Endothelial cell of umbilical vein (primary cell): Measurements from ENCODE around the gene TLX1. TPM values are rescaled to one million over a fixed set of nuclear protein-coding genes. Genes with fewer than 3 reads are reported as not detected.

Experiments used
- BruUV-seq: library from RNA; stranded (reverse); fragments of 400-500 nt; replicated peaks from 2 replicates; lab custom pipeline; 2021; lab: Mats Ljungman, UMichigan
- CTCF ChIA-PET: fragments of 300-600, 350-600 bp; sonication (Branson Sonifier 250); formaldehyde crosslinking; loops from one replicate; lab custom pipeline; 2021; ENCODE audit warnings: antibody characterized with exemption, inconsistent platforms; lab: Charles Lee
- POLR2A ChIA-PET: fragments of 300-600, 350-600 bp; sonication (Branson Sonifier 250); formaldehyde crosslinking; loops from one replicate; lab custom pipeline; 2021; ENCODE audit warnings: antibody characterized with exemption, inconsistent platforms; lab: Charles Lee
- DNase-seq: peaks from one replicate; pipeline ENCODE4 v3.0.0-alpha.2; 2011; ENCODE audit warnings: low read depth, low spot score
- FAIRE-seq: peaks from 2 replicates; lab custom pipeline; 2011; peaks lifted over from hg19 to GRCh38; lab: Jason Lieb, UNC
- H2AFZ ChIP-seq: 2 replicates; pipeline ENCODE4 v1.6.0; 2012; ENCODE audit warnings: low read depth, low read length, control low read depth, inconsistent platforms
- H3K27ac ChIP-seq: 2 replicates; pipeline ENCODE4 v1.5.1; 2011; ENCODE audit warnings: low read depth, mild to moderate bottlenecking, control low read depth, low read length, moderate library complexity; ENCODE audit not compliant: insufficient read depth
- H3K27me3 ChIP-seq, 2 experiments: 2 replicates each; pipeline versions ENCODE4 v1.6.0 to v1.6.1; 2011; ENCODE audit warnings: low read length in 2 of 2, mixed read lengths in 1 of 2; ENCODE audit not compliant: control insufficient read depth in 2 of 2, insufficient read depth in 2 of 2
- H3K36me3 ChIP-seq, 2 experiments: 2 replicates in 1 of 2; 3 replicates in 1 of 2; pipeline ENCODE4 v1.5.1; 2011; ENCODE audit warnings: low read length in 2 of 2, mild to moderate bottlenecking in 1 of 2, moderate library complexity in 1 of 2; ENCODE audit not compliant: control insufficient read depth in 2 of 2, insufficient read depth in 2 of 2; ENCODE audit errors: extremely low read depth in 1 of 2
- H3K4me1 ChIP-seq: 3 replicates; pipeline ENCODE4 v1.5.1; 2011; ENCODE audit warnings: mild to moderate bottlenecking, low read length; ENCODE audit not compliant: control insufficient read depth, insufficient read depth; ENCODE audit errors: extremely low read depth
- H3K4me2 ChIP-seq: 2 replicates; pipeline ENCODE4 v1.6.1; 2011; ENCODE audit warnings: low read length, control low read depth, mixed read lengths; ENCODE audit not compliant: insufficient read depth
- H3K4me3 ChIP-seq, 3 experiments: fragments of 200-600 bp in 1 of 3; sonication (generic), shearing (Covaris generic) in 1 of 3; replicated peaks in 1 of 3; 2 replicates each; pipeline ENCODE4 v1.5.1; 2011 to 2016; ENCODE audit warnings: control low read depth in 3 of 3, low read length in 3 of 3, mild to moderate bottlenecking in 2 of 3, inconsistent platforms in 1 of 3, low read depth in 1 of 3, moderate library complexity in 1 of 3; ENCODE audit not compliant: insufficient read depth in 1 of 3
- H3K79me2 ChIP-seq: 2 replicates; pipeline ENCODE4 v1.6.0; 2012; ENCODE audit warnings: low read length, inconsistent platforms; ENCODE audit not compliant: control insufficient read depth, insufficient read depth
- H3K9ac ChIP-seq: replicated peaks from 2 replicates; pipeline ENCODE3; 2011; ENCODE audit warnings: low read length, control low read depth; ENCODE audit not compliant: insufficient read depth; ENCODE audit errors: extremely low read depth
- H3K9me1 ChIP-seq: replicated peaks from 3 replicates; pipeline ENCODE4 v1.6.0; 2011; ENCODE audit warnings: mild to moderate bottlenecking, low read length; ENCODE audit not compliant: control insufficient read depth, insufficient read depth; ENCODE audit errors: extremely low read depth
- H3K9me3 ChIP-seq: replicated peaks from 2 replicates; pipeline ENCODE4 v1.5.1; 2012; ENCODE audit warnings: low read length, inconsistent platforms; ENCODE audit not compliant: control insufficient read depth, insufficient read depth
- H4K20me1 ChIP-seq: replicated peaks from 2 replicates; pipeline ENCODE3; 2011; ENCODE audit warnings: mild to moderate bottlenecking, low read length; ENCODE audit not compliant: control insufficient read depth, insufficient read depth; ENCODE audit errors: extremely low read depth
- EZH2 ChIP-seq: IDR thresholded peaks from 2 replicates; pipeline ENCODE4 v1.6.1; 2012; ENCODE audit warnings: borderline replicate concordance, low read depth, mild to moderate bottlenecking, moderate library complexity, low read length, inconsistent platforms; ENCODE audit not compliant: severe bottlenecking
- FOS ChIP-seq: IDR thresholded peaks from 2 replicates; pipeline ENCODE4 v1.6.1; 2011; ENCODE audit warnings: mild to moderate bottlenecking, low read length, moderate library complexity, borderline replicate concordance; ENCODE audit not compliant: insufficient read depth
- GATA2 ChIP-seq: IDR thresholded peaks from 2 replicates; pipeline ENCODE4 v1.7.0; 2011; ENCODE audit warnings: low read depth, mild to moderate bottlenecking, moderate library complexity, mixed read lengths, low read length; ENCODE audit not compliant: insufficient read length, insufficient read depth
- JUN ChIP-seq: IDR thresholded peaks from 2 replicates; pipeline ENCODE4 v1.6.1; 2011; ENCODE audit warnings: borderline replicate concordance, low read depth; ENCODE audit not compliant: insufficient read length, insufficient read depth
- MAX ChIP-seq: IDR thresholded peaks from 2 replicates; pipeline ENCODE4 v1.6.1; 2011; ENCODE audit not compliant: insufficient read depth, insufficient read length
- MYC ChIP-seq: IDR thresholded peaks from one replicate; pipeline ENCODE4 v1.6.1; 2011; ENCODE audit warnings: mild to moderate bottlenecking, low read depth, low read length
- POLR2A ChIP-seq: IDR thresholded peaks from 2 replicates; pipeline ENCODE4 v1.6.1; 2012; ENCODE audit warnings: low read depth, mild to moderate bottlenecking, control low read depth, low read length
- POLR2AphosphoS5 ChIP-seq: IDR thresholded peaks from 2 replicates; pipeline ENCODE4 v1.6.1; 2012; ENCODE audit warnings: low read depth, mild to moderate bottlenecking, control low read depth, low read length, moderate library complexity; ENCODE audit not compliant: insufficient read depth
- dilution Hi-C: fragments of 300-500 bp; cut with MboI; formaldehyde crosslinking; loops from one replicate; pipeline ENCODE4 v1.15.0; 2019; ENCODE audit warnings: low sequenced_read_pairs; ENCODE audit not compliant: extremely low pct_ligation_motif_present
- intact Hi-C: fragments of 100-400 bp; cut with micrococcal nuclease; formaldehyde crosslinking; loops from one replicate; pipeline ENCODE4 v1.10.0; 2022
- polyA plus RNA-seq, 4 experiments: library from polyadenylated mRNA; depleted of rRNA in 3 of 4; stranded (reverse) in 3 of 4; unstranded in 1 of 4; fragments of >200 nt; gene quantifications; 2 replicates each; pipeline versions ENCODE4 v1.2.1 to v1.2.3, GENCODE V29; 2011 to 2012; ENCODE audit warnings: missing spikeins in 1 of 4
- total RNA-seq: library from RNA; stranded (reverse); gene quantifications from 2 replicates; pipeline ENCODE4 v1.2.3, GENCODE V29; 2021
- TF ChIP-seq, protein P1 (sequence below), 2 donors: IDR thresholded peaks; 1 replicate in 1 of 2; 2 replicates in 1 of 2; pipeline ENCODE4 v1.5.1; 2011; ENCODE audit warnings: low read length in 2 of 2, mild to moderate bottlenecking in 2 of 2, moderate library complexity in 2 of 2, control low read depth in 1 of 2, inconsistent platforms in 1 of 2, low read depth in 1 of 2; ENCODE audit not compliant: insufficient read depth in 1 of 2; ENCODE audit errors: extremely low read depth in 1 of 2

Gene TLX1
- total and polyA plus RNA-seq, 2 donors (not counting 3 experiments of a cell fraction or from before 2014, with no cell fraction given): not detected

- ChIA-PET CTCF (interaction anchor here (0.8 to 6.1 kb wide), 6 partner anchors 8 to 98 kb away, joined by 3 to 496 read pairs (median 38); no protein-coding TSS in a partner anchor), POLR2A (no interaction called here)
- no peaks in the 10 kb centered on the region for H3K36me3 ChIP-seq
- H3K9me1 ChIP-seq: no peaks in the 10 kb centered on the region
- H3K4me1 ChIP-seq: peaks cover 4% of the 10 kb centered on the region
- peaks cover 91 to 94% of the 10 kb centered on the region in 2 experiments for H3K27me3 ChIP-seq
- H3K9me3 ChIP-seq: no peaks in the 10 kb centered on the region
- H3K27ac ChIP-seq: no peak overlapping the region
- H2AFZ ChIP-seq: no peak overlapping the region
- BruUV-seq: no TSS peak
- dilution Hi-C loops: no loop called here
- H3K79me2 ChIP-seq: no peaks in the 10 kb centered on the region
- no peak overlapping the region for H3K4me3 ChIP-seq
- FAIRE-seq (no peak), DNase-seq (no peak)
- H3K9ac ChIP-seq: no peak overlapping the region
- intact Hi-C loops: no loop called here
- H3K4me2 ChIP-seq: no peak overlapping the region
- no peaks in the 10 kb centered on the region for H4K20me1 ChIP-seq
- TF ChIP-seq EZH2: peak; percentile 70
- TF ChIP-seq FOS: no peak
- TF ChIP-seq POLR2A: no peak
- no peak for TF ChIP-seq POLR2AphosphoS5
- TF ChIP-seq GATA2: no peak
- TF ChIP-seq MYC: no peak
- no peak for TF ChIP-seq MAX
- TF ChIP-seq, protein P1, sequence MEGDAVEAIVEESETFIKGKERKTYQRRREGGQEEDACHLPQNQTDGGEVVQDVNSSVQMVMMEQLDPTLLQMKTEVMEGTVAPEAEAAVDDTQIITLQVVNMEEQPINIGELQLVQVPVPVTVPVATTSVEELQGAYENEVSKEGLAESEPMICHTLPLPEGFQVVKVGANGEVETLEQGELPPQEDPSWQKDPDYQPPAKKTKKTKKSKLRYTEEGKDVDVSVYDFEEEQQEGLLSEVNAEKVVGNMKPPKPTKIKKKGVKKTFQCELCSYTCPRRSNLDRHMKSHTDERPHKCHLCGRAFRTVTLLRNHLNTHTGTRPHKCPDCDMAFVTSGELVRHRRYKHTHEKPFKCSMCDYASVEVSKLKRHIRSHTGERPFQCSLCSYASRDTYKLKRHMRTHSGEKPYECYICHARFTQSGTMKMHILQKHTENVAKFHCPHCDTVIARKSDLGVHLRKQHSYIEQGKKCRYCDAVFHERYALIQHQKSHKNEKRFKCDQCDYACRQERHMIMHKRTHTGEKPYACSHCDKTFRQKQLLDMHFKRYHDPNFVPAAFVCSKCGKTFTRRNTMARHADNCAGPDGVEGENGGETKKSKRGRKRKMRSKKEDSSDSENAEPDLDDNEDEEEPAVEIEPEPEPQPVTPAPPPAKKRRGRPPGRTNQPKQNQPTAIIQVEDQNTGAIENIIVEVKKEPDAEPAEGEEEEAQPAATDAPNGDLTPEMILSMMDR (IDR thresholded peaks at IDR 0.05; ENCODE audit: extremely low read depth in 1 of 2, insufficient read depth in 1 of 2, low read depth in 1 of 2, low read length in 2 of 2): peak in 1 of 2 donors; percentile 22
- no peak for TF ChIP-seq JUN
Measured at GRCh38 chr10:101139421-101139911, 8.4 kb downstream of the TLX1 start.
